ENCODE data around the gene MRPL55. TPM values are rescaled to one million over a fixed set of nuclear protein-coding genes. Genes with fewer than 3 reads are reported as not detected.

The MRPL55 gene
- total and polyA plus RNA-seq, 2 of the 13 experiments (the other 11 are each of a cell fraction or from before 2014, with no cell fraction given), result 58.6 to 92.9 TPM

DNA sequence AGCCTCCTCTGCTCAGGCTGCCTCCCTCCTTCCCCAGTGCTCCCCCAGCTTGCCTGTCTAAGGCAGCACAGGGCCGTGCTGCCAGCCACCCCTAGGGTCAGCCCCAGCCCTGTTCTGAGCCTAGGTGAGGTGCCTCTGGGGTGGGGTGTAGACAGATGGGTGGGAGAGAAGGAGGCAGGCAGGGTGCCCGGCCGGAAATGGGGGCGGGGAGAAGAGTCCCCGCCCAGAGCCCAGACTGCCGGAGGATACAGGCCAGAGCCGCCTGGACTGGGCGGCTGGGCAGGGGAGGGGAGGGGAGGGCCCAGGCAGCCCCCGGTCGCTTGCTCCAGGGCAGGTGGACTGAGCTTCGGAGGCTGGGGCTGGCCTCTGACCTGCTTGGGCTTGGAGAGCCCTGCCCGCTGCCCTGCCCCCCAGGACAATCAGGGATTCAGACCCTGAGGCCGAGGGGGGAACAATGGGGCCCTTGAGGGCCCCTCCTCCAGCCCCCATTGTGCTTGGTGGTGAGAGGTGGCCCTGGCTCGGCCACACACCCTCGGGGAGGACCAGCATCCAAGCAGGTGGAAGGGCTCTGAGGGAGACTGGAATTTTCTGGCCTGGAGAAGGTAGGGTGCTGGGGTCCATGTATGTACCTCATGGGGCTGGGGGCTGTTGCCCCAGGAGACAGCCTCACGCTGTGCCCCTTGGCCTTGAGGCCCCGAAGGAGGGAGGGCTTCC lies 40.5 kb upstream of the MRPL55 start, which contains the start of gene GJC2 (continued):
- TF ChIP-seq KDM1A (CRISPR knock-in tag; IDR thresholded peaks at IDR 0.05) (no peak), RNF2 (conservative IDR thresholded peaks at IDR 0.05; ENCODE audit: low read depth) (no peak), ZNF235 (CRISPR knock-in tag; IDR thresholded peaks at IDR 0.05; ENCODE audit: borderline replicate concordance) (no peak), BRCA1 (CRISPR knock-in tag; IDR thresholded peaks at IDR 0.05) (no peak), ZNF530 (CRISPR knock-in tag; IDR thresholded peaks at IDR 0.05; ENCODE audit: low read depth) (no peak), FOXP1 (IDR thresholded peaks at IDR 0.05) (no peak), FOXP1 (CRISPR knock-in tag; IDR thresholded peaks at IDR 0.05) (no peak), ZNF550 (CRISPR knock-in tag; IDR thresholded peaks at IDR 0.05; ENCODE audit: borderline replicate concordance) (no peak), NPAS2 (CRISPR knock-in tag; IDR thresholded peaks at IDR 0.05; ENCODE audit: borderline replicate concordance) (no peak), ZNF558 (CRISPR knock-in tag; IDR thresholded peaks at IDR 0.05; ENCODE audit: borderline replicate concordance) (0 out of 2 replicates have a peak, but pooled peaks have one; percentile 25), TARDBP (CRISPR knock-in tag; IDR thresholded peaks at IDR 0.05) (no peak), CEBPB (IDR thresholded peaks at IDR 0.05; ENCODE audit: borderline replicate concordance, low read depth, low read length) (no peak), NRL (CRISPR knock-in tag; IDR thresholded peaks at IDR 0.05; ENCODE audit: borderline replicate concordance) (peak; percentile 37; the same call in 1 of the 2 replicates), ARNTL (CRISPR knock-in tag; IDR thresholded peaks at IDR 0.05) (no peak), ZNF572 (CRISPR knock-in tag; IDR thresholded peaks at IDR 0.05) (no peak), ZKSCAN5 (CRISPR knock-in tag; IDR thresholded peaks at IDR 0.05) (no peak), SMAD9 (CRISPR knock-in tag; IDR thresholded peaks at IDR 0.05) (no peak), CC2D1A (CRISPR knock-in tag; IDR thresholded peaks at IDR 0.05) (no peak)
- TF ChIP-seq, protein P1, sequence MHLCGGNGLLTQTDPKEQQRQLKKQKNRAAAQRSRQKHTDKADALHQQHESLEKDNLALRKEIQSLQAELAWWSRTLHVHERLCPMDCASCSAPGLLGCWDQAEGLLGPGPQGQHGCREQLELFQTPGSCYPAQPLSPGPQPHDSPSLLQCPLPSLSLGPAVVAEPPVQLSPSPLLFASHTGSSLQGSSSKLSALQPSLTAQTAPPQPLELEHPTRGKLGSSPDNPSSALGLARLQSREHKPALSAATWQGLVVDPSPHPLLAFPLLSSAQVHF (CRISPR knock-in tag; IDR thresholded peaks at IDR 0.05), result no peak
- TF ChIP-seq, protein P2, sequence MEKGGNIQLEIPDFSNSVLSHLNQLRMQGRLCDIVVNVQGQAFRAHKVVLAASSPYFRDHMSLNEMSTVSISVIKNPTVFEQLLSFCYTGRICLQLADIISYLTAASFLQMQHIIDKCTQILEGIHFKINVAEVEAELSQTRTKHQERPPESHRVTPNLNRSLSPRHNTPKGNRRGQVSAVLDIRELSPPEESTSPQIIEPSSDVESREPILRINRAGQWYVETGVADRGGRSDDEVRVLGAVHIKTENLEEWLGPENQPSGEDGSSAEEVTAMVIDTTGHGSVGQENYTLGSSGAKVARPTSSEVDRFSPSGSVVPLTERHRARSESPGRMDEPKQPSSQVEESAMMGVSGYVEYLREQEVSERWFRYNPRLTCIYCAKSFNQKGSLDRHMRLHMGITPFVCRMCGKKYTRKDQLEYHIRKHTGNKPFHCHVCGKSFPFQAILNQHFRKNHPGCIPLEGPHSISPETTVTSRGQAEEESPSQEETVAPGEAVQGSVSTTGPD (CRISPR knock-in tag; IDR thresholded peaks at IDR 0.05), result no peak
- TF ChIP-seq, protein P3, sequence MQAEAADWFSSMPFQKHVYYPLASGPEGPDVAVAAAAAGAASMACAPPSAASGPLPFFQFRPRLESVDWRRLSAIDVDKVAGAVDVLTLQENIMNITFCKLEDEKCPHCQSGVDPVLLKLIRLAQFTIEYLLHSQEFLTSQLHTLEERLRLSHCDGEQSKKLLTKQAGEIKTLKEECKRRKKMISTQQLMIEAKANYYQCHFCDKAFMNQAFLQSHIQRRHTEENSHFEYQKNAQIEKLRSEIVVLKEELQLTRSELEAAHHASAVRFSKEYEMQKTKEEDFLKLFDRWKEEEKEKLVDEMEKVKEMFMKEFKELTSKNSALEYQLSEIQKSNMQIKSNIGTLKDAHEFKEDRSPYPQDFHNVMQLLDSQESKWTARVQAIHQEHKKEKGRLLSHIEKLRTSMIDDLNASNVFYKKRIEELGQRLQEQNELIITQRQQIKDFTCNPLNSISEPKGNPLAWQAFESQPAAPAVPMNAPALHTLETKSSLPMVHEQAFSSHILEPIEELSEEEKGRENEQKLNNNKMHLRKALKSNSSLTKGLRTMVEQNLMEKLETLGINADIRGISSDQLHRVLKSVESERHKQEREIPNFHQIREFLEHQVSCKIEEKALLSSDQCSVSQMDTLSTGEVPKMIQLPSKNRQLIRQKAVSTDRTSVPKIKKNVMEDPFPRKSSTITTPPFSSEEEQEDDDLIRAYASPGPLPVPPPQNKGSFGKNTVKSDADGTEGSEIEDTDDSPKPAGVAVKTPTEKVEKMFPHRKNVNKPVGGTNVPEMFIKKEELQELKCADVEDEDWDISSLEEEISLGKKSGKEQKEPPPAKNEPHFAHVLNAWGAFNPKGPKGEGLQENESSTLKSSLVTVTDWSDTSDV (CRISPR knock-in tag; IDR thresholded peaks at IDR 0.05), result 0 out of 2 replicates have a peak, but pooled peaks have one; percentile 31
- TF ChIP-seq, protein P4, sequence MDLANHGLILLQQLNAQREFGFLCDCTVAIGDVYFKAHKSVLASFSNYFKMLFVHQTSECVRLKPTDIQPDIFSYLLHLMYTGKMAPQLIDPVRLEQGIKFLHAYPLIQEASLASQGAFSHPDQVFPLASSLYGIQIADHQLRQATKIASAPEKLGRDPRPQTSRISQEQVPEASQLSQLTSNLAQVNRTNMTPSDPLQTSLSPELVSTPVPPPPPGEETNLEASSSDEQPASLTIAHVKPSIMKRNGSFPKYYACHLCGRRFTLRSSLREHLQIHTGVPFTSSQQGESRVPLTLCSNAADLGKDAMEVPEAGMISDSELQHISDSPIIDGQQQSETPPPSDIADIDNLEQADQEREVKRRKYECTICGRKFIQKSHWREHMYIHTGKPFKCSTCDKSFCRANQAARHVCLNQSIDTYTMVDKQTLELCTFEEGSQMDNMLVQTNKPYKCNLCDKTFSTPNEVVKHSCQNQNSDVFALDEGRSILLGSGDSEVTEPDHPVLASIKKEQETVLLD (CRISPR knock-in tag; IDR thresholded peaks at IDR 0.05; ENCODE audit: low read depth), result no peak
- TF ChIP-seq, protein P5, sequence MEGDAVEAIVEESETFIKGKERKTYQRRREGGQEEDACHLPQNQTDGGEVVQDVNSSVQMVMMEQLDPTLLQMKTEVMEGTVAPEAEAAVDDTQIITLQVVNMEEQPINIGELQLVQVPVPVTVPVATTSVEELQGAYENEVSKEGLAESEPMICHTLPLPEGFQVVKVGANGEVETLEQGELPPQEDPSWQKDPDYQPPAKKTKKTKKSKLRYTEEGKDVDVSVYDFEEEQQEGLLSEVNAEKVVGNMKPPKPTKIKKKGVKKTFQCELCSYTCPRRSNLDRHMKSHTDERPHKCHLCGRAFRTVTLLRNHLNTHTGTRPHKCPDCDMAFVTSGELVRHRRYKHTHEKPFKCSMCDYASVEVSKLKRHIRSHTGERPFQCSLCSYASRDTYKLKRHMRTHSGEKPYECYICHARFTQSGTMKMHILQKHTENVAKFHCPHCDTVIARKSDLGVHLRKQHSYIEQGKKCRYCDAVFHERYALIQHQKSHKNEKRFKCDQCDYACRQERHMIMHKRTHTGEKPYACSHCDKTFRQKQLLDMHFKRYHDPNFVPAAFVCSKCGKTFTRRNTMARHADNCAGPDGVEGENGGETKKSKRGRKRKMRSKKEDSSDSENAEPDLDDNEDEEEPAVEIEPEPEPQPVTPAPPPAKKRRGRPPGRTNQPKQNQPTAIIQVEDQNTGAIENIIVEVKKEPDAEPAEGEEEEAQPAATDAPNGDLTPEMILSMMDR (CRISPR knock-in tag; IDR thresholded peaks at IDR 0.05), result no peak

Data from HepG2 (cell line).